Cardiac muscle cell (in vitro differentiated cells and primary cell): Measurements from ENCODE around the gene LDLRAD4. TPM values are rescaled to one million over a fixed set of nuclear protein-coding genes. Genes with fewer than 3 reads are reported as not detected.

Experiments used
- DNase-seq, 2 donors: peaks; one replicate each; pipeline versions ENCODE4 v3.0.0 to v3.0.0-alpha.2; 2010 to 2017; ENCODE audit warnings: low read depth in 1 of 2, low spot score in 1 of 2
- H3K27ac ChIP-seq: fragments of 200-600 bp; sonication (generic); 2 replicates; pipeline ENCODE4 v1.5.1; 2016
- H3K27me3 ChIP-seq: fragments of 200-600 bp; sonication (generic); 2 replicates; pipeline ENCODE4 v1.6.0; 2016; ENCODE audit warnings: control low read depth
- H3K36me3 ChIP-seq: fragments of 200-600 bp; sonication (generic); 2 replicates; pipeline ENCODE4 v1.5.1; 2016; ENCODE audit warnings: control low read depth
- H3K4me1 ChIP-seq: fragments of 200-600 bp; sonication (generic); 2 replicates; pipeline ENCODE4 v1.8.1; 2017; ENCODE audit warnings: low read depth, mild to moderate bottlenecking, mixed run types
- H3K4me3 ChIP-seq: fragments of 200-600 bp; sonication (generic); 2 replicates; pipeline ENCODE4 v1.5.1; 2016; ENCODE audit warnings: mild to moderate bottlenecking
- H3K9me3 ChIP-seq: fragments of 200-600 bp; sonication (generic); 2 replicates; pipeline ENCODE4 v1.5.1; 2017; ENCODE audit warnings: low read depth, mild to moderate bottlenecking, control low read depth
- polyA plus RNA-seq: library from polyadenylated mRNA; unstranded; fragments of >200 nt; fragmentation: Nextera tagmentation; extraction: Ambion mirVana; gene quantifications from 2 replicates; pipeline ENCODE4 v1.2.1, GENCODE V29; 2016
- total RNA-seq: library from RNA; depleted of rRNA; stranded (reverse); fragments of >200 nt; gene quantifications from 2 replicates; pipeline ENCODE4 v1.2.3, GENCODE V29; 2016
- TF ChIP-seq, protein P1 (sequence below): IDR thresholded peaks from 2 replicates; pipeline ENCODE4 v1.5.1; 2012; ENCODE audit warnings: low read depth, mild to moderate bottlenecking, low read length

Gene LDLRAD4
- total and polyA plus RNA-seq, 2 experiments from 2014 or later, result 10.5 to 11.5 TPM

- Histone ChIP-seq H3K36me3 (no peaks in the 10 kb centered on the region), H3K27me3 (no peaks in the 10 kb centered on the region), H3K4me3 (no peak overlapping the region), H3K9me3 (no peaks in the 10 kb centered on the region), H3K27ac (no peak overlapping the region), H3K4me1 (peaks cover 10% of the 10 kb centered on the region)
- DNase-seq, result no peak
- TF ChIP-seq, protein P1, sequence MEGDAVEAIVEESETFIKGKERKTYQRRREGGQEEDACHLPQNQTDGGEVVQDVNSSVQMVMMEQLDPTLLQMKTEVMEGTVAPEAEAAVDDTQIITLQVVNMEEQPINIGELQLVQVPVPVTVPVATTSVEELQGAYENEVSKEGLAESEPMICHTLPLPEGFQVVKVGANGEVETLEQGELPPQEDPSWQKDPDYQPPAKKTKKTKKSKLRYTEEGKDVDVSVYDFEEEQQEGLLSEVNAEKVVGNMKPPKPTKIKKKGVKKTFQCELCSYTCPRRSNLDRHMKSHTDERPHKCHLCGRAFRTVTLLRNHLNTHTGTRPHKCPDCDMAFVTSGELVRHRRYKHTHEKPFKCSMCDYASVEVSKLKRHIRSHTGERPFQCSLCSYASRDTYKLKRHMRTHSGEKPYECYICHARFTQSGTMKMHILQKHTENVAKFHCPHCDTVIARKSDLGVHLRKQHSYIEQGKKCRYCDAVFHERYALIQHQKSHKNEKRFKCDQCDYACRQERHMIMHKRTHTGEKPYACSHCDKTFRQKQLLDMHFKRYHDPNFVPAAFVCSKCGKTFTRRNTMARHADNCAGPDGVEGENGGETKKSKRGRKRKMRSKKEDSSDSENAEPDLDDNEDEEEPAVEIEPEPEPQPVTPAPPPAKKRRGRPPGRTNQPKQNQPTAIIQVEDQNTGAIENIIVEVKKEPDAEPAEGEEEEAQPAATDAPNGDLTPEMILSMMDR, result no peak
Measured at GRCh38 chr18:13187498-13187897, 31.1 kb upstream of the LDLRAD4 start.

- DNase-seq, result no peak
- H3K27me3 ChIP-seq, result no peaks in the 10 kb centered on the region
- H3K9me3 ChIP-seq, result no peaks in the 10 kb centered on the region
- no peak overlapping the region for H3K27ac ChIP-seq
- peaks cover 5% of the 10 kb centered on the region for H3K4me1 ChIP-seq
- no peak overlapping the region for H3K4me3 ChIP-seq
- TF ChIP-seq, protein P1, result no peak
- H3K36me3 ChIP-seq, result no peaks in the 10 kb centered on the region
Measured at GRCh38 chr18:13191031-13191430, 27.5 kb upstream of the LDLRAD4 start.

GRCh38 chr18:13191779-13192178, 26.8 kb upstream of the LDLRAD4 start:
- TF ChIP-seq, protein P1, result no peak
- H3K36me3 ChIP-seq, result no peaks in the 10 kb centered on the region
- H3K4me3 ChIP-seq, result no peak overlapping the region
- no peaks in the 10 kb centered on the region for H3K27me3 ChIP-seq
- peaks cover 5% of the 10 kb centered on the region for H3K4me1 ChIP-seq
- DNase-seq, result peak; percentile 40 to 60
- no peaks in the 10 kb centered on the region for H3K9me3 ChIP-seq
- H3K27ac ChIP-seq, result no peak overlapping the region

- Histone ChIP-seq H3K9me3 (no peaks in the 10 kb centered on the region), H3K4me3 (no peak overlapping the region), H3K36me3 (no peaks in the 10 kb centered on the region), H3K4me1 (peaks cover 5% of the 10 kb centered on the region), H3K27ac (no peak overlapping the region), H3K27me3 (no peaks in the 10 kb centered on the region)
- no peak for DNase-seq
- TF ChIP-seq, protein P1, result no peak
Measured at GRCh38 chr18:13192970-13193369, 25.6 kb upstream of the LDLRAD4 start.

GRCh38 chr18:13194239-13194638, 24.3 kb upstream of the LDLRAD4 start:
- Histone ChIP-seq H3K9me3 (no peaks in the 10 kb centered on the region), H3K36me3 (no peaks in the 10 kb centered on the region), H3K4me3 (no peak overlapping the region), H3K27ac (no peak overlapping the region), H3K27me3 (no peaks in the 10 kb centered on the region), H3K4me1 (peaks cover 5% of the 10 kb centered on the region)
- TF ChIP-seq, protein P1, result no peak
- DNase-seq, result no peak

DNA sequence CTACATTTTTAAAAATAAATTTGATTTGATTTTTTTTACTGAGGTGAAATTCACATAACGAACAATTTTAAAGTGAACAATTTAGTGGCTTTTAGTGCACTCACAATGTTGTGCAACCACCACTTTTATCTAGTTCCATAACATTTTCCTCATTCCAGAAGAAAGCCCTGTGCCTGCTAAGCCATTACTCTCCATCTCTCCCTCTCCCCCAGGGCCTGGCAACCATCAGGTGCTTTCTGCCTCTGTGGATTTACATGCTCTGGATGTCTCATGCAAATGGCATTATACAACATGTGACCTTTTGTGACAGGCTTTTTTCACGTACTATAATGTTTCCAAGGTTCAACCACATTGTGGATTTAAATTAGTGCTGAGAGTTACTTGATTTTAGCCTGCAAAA, 19.9 kb upstream of the LDLRAD4 start:
- no peaks in the 10 kb centered on the region for H3K27me3 ChIP-seq
- no peak overlapping the region for H3K27ac ChIP-seq
- H3K4me3 ChIP-seq, result no peak overlapping the region
- no peaks in the 10 kb centered on the region for H3K4me1 ChIP-seq
- TF ChIP-seq, protein P1, result no peak
- no peak for DNase-seq
- no peaks in the 10 kb centered on the region for H3K9me3 ChIP-seq
- no peaks in the 10 kb centered on the region for H3K36me3 ChIP-seq
